Measurements from ENCODE around the gene SPRED1.
A peak's percentile ranks its signal among the peaks of the same experiment; 100 is the strongest.

The SPRED1 gene

DNA sequence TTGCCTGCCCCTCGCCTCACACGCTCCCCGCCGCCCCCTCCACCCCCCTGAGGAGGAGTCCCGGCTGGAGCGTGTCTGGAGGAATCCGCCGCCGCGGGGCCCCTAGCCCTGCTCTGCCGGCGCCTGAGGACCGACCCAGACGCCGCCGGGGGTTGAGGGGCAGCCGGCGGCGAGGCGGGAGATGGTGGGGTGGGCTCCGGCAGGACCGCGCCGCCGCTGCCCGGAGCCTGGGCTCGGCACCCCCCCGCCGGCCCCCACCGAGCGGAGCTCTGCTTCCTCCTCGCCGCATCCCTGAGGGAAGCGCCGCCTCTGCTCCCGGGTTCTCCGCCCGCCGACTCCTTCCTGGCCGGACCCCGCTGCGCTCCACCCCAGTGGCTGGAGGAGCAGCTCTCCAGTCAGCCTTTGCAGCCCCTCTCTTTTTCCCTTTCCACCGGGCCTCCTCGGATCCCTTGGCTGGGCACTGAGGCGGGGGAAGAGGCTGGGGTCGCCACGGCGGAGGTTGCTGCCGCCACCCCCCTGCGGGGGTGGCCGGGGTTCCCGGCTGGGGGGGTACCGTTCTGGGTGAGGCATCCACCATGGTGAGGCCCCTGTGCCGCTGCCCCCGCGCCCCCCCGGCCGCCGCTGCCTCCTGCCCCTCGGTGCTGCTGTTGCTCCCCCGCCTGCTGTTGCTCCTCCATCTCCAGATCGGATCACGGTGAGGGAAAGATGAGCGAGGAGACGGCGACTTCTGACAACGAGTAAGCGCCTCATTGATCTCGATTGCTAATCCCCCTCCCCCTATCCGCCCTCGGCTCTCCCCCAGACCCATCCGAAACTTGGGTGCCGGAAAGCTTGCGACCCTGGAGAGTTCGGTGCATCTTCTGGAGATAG, at the start of gene SPRED1:
Gene SPRED1, plus strand, starts transcription at position 356 of the 870 bp plus-strand sequence. Its CDS starts 350 bp downstream, at position 706.
- DNase-seq: peak in 1 of 4 experiments; percentile 9

DNA sequence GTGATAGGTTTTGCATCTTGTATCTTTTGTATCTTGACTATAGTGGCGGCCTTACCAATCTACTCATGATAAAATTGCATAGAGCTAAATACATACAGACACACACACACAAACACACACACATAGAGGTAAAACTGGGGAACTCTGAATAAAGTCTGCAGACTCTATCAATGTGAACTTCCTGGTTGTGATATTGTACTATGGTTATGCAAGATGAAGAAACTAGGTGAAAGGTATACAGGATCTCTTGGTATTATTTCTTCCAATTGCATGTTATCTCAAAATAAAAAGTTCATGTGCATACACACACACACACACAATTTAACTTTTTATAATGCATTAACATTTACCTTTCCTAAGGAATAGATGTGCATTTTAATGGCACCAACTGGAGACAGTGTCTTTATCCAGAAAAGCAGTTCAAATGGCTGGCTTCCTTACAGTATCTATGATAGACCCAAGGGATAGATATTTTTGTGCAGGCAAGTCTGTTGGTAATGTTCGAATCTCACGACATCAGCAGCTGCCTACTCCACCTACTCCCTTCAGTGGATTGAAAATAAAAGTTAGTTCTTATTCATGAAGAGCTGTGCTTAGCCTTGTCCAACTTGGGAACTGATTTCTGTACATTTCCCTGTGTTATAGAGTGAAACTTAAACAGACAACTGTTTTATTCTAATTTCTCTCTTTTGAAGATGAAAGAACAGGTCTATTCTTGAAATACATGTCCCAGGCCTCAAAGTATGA, 46.9 kb upstream of the SPRED1 start:
- no peak for DNase-seq

DNA sequence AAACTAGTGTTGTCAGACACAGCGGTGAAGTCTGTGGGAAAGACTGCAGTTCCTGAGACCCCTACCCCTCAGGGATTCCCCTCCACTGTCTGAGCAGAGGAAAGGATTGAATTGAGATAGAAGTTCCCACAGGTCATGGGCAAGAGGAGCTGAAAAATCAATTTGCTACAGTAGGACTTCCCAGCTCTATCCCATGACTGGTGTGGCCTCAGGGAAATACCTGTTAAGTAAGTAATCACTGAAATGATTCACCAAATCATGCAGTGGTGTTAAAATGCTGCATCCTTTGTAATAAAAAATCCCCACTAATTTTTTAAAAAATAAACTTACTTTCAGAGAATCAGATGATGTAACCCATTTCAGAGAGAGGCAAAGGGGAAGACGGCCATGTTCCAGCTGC, 45.0 kb upstream of the SPRED1 start:
- DNase-seq: no peak

DNA sequence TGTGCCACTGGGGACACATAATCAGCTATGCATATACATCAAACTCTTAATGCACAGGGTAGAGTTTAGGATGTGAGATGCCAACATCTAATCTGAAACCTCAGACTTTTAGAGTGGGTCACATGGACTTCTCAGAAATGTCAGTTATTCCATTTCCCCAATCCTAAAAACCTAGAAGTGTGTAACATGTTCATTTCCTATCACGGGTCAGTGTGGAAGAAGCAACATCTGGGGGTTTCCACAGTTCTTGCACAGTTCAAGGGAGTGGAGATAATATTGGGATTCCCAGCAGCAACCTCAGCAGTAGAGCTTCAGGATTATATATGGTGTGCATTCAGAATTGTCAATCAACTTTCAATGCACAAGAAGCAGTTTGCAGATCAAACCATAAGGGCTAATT, 44.4 kb upstream of the SPRED1 start:
- no peak for DNase-seq

DNA sequence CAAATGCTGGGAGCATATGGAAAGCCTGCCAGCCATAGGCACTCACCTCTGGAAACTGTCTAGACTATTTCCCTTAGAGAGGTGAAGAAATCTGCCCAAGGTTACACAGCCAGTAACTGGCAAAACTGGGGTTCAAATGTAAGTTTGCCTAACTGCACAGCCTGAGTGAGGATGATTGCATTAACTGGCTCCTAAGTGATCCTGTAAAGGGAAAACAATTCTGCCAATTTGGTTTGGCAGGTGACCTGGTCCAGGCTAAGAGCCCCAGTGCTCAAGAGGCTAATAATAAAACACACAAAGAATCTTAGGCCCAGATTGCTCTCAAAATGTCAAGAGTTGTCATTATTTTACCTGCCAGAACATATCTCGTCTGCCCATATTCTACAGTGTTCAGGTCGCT, 43.9 kb upstream of the SPRED1 start:
- no peak for DNase-seq

DNA sequence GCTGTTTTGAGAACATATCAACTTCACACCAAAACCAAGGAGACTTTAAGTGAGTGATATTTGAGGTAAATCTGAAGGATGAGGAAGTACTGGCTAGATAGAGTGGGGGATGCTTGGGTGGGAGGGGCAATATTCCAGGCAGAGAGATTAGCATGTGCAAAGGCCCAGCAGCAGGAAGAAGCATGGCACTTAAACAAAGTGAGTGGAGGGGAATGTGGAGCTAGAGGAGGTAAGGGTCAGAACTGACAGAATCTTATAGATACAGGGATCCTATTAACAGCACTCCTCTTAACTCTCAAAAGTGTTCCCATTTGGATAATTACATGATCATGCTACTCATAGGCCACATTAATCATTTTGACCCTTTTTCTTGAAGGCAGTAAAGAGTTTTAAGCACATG, 41.4 kb upstream of the SPRED1 start:
- DNase-seq: no peak

DNA sequence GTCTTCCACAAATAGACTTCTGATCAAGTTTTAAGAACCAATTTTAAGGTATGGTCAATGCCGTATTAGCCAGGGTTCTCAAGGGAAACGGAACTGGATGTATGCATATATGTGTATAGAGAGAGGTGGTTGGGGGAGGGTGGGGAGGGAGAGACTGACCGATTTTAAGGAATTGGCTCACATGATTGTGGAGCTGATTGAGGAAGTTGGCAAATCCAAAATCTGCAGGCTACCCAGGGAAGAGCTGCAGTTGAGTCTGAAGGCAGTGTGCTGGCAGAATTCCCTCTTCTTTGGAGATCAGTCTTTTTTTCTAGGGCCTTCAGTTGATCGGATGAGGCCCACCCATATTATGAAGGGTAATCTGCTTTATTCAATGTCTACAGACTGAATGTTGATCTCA, 40.8 kb upstream of the SPRED1 start:
- no peak for DNase-seq

DNA sequence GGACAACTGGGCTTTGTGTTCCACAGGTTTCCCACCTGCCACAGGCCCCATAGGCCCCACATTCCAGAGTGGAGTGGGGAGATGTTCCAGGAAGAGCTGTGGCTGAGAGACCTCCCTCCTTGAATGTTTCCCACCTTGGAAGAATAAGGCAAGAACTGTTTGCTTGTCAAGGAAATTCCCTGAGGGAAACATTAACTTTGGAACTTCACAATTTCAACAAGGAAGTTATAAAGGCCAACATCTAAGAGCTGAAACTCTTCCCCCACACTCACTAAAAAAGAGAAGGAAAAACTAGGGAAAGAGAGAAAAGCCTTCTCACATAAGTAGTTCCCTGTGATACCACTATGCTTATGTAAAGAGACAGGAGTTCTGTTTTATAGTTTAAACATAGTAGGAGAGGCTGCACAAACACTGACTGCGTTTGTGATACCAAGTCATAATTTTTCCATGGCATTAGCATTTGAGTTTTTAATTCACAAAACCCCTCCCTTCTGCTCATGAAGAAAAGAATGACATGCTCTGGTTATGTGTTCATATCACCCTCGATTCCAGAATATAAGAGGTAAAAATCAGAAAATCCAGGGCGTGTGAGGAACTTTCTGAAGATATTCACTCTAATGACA, 39.8 kb upstream of the SPRED1 start:
- no peak for DNase-seq

DNA sequence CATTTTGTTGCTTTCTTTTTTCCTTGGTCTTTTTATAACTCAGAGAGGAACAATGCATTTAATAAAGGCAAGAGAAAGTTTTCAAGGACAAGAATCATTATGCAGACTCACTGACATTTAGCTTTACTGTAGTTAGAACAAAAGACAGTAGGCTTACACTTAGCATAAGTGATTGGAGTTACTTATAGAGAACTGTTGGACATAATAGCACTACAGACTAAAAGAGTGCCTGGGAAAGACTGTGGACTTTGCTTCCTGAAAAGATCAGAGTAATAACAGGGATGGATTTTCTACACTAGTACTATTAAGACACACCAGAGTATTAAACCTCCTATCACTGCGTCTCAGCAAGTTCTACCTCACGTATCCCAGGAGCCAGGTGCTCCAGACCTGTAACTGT, 39.3 kb upstream of the SPRED1 start:
- DNase-seq: no peak

DNA sequence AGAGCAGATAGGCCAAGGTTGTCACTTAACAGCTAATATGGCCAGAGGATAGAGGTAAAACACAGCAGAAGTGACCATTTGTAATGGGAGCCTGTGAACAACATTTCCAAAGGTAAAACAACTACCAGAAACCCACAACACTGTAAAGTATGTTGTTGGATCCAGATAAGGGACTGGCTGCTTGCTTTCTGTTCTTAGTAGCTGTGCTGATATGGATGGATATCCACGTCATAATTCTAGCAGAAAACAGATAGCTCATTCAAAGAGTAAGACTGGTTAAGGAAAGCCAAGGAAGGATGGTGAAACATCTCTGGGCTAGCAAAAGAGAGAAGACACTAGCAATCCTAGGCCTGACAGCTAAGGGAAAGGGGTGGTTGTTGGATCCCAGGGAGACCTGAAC, 36.9 kb upstream of the SPRED1 start:
- no peak for DNase-seq

DNA sequence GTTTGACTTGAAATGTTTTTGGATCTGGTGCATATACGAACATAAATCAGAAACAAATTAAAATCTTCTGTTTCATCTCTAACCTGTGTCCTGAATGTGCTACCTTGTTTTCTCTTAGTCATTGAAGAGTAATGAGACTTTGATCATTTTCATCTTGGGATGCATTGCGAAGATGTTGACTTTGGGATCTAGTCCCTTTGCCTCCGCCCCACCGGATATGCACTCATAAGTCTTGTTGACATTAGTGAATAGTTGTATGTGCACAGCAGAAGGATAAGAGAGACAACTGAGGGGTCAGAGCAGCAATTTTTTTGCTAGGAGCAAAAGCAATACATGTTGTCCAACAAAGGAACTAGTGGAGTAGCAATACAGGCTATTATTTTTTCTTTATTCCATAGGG, 35.9 kb upstream of the SPRED1 start:
- DNase-seq: no peak

DNA sequence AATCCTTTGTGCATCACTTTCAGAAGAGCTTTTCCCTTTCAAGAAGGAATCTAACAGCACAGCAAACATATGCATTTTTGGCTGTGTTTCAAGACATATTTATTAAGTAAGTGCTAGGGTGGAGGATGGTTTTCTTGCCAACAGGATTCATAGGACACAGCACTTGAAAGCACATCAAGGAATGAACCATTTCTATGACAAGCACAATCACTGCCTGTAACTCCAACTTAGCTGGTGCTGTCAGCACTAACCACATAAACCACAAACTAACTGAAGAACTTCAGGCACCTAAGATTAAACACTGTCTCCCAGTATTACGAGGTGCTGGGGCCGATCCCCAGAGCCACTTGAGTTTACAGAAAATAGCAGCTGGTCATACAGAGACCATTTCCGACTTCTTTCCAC, 35.4 kb upstream of the SPRED1 start:
- no peak for DNase-seq

DNA sequence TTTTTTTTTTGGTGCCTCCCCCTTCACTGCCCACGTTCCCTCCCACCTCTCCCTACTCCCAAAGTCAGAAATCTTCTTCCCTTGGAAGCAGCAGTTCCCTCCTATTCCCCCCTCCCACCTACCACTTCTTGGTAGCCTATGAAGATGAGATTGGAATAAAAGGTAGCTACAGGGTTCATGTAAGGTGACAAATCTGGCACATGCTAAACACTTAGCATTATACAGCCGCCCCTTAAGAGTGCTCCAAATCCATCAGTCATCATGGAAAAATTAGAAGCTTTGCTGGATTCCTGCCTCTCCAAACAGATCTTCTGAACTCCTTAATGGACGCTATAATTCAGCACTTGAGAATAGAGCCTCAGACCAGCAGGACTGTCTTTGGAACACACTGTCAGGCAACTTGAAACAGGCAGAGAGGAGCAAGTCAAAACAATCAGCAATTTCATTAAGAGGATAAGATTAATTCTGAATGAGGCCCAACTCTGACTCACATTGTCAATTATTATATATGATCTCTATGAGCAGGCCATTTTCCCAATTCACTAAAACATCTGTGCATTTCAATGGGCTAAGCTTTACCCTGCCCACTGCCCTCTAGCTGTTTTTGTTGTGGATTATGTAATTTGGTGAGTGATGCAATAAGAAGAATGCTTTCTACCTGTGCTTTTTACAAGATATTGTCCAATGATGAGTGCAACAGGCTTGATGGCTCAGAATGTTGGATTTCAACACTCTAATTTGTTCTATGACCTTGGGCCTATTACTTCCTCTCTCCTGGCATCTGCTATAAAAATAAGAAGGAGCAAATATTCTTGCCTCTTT, 34.6 kb upstream of the SPRED1 start:
- no peak for DNase-seq

DNA sequence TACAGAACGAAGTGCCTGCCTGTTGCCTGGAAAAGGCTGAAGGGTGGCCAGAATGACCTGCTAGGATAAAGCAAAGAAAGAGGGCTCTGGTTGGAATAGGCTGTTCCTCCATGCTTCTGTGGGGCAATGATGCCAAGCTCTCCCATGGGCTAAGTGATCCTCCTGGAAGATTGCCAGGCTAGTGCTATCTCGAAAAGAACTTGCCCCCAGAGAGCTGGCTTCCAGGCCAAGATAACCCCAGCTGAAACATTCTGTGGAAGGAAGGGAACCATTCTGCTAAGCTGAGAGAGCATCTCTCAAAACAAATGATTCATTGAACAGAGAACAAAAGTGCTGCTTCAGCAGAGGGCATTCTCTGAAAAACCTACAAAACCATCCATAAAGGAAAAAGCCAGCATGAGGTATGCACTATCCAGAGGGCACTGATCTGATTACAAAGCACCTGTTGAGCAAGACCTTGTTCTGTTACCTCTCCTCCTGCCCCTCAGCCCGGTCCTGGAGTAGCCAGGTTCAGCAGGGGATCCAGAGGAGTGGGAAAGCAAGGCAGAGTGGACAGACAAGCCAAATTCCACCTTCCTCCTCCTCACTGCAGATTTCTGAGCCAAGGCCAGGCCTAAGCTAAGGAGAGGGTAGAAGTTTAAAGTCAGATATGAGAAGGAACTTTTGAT, 31.9 kb upstream of the SPRED1 start:
- DNase-seq: no peak

DNA sequence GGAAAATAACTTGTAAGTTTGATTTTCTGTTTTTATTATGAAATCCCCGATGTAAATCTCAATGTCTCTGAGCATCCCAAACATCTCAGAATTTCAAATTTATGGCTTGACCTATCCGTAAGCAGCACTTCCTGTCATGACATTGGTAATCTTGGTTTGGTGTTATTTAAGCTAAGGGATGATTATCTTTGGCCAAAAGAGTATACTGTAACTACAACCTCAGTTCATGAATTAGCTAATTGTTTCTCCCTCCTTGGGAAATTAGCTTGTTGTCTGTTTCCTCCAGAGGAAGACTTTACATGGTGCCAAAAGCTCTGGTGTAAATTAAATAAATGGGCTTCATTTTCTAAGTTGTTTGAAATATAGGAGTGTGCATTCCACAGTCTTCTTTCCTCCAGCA, 28.1 kb upstream of the SPRED1 start:
- no peak for DNase-seq

DNA sequence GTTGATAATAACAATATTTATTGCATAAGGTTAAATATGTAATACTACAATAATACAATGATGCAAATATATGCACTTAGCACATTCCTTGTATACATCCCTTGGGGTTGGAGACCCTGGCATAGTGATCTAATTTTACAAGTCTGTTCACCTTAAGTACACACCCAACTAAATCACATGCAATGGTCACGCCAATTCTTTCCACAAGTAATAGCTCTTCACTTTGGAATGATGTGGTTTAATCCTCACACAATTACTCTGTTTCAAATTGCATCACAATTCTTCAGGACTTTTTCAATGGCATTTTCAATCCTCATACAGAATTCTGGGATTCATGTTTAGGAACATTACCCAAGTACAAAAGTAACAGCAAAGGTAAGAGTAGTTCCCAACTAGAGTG, 27.3 kb upstream of the SPRED1 start:
- no peak for DNase-seq

DNA sequence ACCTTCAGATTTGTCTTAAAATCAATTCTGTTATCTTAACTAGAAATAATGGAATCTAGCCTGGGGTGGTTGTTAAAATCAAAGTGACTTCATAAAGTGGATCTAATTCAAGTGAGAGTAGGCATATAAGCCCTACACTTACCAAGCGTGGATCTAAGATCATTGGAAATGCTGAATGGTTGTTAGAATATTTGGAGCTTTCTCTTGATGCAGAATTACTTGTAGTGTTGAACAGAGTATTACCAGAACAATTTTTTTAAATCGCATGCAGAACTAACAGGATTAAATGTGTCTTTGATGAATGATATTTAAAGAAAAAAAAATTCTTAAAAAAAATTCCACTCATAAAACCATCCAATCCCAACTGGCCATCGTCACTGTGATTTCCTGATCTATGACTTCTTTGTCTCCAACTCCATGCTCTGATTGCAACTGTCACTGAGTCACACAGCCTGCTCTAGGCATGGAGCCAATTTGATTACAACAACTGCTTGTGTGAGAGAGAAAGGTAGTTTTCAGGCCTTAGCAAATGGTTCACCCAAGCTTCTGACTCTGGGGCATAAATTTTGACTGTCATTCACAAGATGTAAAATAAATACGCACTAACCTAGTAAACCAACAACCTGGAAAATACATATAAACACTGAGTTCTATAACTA, 25.9 kb upstream of the SPRED1 start:
- no peak for DNase-seq

DNA sequence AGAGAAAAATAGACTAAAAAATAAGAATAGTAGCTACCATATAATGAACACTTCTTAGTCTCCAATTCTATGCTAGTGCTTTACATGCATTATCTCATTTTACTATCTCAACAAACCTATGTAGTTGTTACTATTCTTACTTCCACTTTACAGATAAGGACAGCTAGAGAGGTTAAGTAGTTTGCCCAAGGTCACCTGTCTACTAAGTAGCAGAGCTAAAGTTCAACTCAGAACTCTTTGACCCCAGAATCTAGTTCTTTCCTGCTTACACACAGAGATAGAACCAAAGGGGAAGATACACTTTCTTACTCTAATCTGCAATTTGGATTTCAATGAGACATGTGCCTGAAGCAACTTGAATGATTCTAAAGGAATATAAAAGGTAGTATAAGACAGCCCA, 24.7 kb upstream of the SPRED1 start:
- no peak for DNase-seq

DNA sequence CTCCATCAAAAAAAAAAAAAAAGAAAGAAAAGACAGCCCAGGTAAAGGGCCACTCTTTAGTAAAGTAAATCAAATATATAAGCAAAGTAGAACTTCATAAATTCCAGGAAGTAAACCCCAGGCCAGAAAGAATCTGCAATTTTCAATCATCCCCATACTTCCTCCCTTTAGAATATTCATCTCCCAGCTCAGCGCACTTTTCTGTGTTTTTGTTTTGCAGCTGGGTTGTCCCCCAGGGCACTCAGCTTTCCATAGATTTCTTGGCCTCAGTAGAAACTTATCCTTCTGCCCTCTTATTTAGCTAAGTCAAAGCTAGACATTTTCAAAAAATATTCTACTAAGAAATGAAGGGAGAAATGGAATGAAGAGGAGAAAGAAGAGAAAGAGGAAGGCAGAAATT, 24.0 kb upstream of the SPRED1 start:
- no peak for DNase-seq

DNA sequence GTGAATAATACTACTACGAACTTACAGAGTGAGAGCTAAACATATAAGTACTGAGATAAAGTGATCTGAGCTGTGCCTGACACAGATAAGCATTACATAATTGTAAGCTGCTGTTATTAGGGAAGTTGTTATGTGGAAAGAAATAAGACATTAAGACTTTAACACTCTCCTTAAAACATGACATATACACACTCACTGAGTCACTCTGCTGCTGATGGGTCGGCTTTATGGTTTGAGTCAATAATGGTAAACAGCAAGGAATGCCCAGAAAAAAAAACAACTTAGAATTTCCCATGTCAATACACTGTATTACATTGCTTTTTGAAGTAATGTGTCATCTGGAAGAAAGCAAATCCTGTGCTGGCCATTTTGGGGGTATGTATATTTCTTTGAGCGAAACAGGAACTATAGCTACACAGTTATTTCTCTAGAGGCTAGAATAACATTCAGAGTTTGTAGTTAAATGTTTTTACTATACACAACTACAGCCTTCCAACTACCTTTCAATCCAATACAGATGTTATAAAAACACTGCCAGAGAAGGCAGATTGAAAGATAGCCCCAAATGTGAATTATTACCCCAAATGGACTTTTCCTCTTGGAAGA, 22.8 kb upstream of the SPRED1 start:
- no peak for DNase-seq

DNA sequence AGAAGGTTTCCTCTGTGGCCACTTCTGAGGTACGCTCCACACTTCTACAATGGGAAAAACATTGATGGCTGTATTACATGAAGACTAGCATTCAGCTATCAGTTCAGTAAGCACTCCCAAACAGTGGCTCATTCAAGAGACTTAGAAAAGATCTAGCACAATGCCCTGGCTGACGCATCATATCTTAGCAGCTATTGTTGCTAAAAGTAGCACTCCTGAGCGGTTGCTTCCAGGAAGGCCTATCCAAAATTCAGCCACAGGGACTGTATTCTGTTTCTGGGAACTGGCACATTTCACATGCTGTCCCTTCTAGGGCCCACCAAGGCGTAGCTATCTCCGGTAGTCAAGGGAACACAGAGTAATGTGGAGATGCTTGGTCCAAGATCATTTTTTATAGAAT, 21.2 kb upstream of the SPRED1 start:
- no peak for DNase-seq
